HL-60 (cell line): ENCODE data around the gene ANAPC2.

Experiments used
- DNase-seq, 2 experiments: peaks; one replicate each; pipeline ENCODE4 v3.0.0-alpha.2; 2010 to 2020; ENCODE audit warnings: low read depth in 1 of 2, low spot score in 1 of 2
- H3K27ac ChIP-seq: fragments of 250-450 bp; sonication (Bioruptor Pico); replicated peaks from 2 replicates; pipeline ENCODE4 v1.5.1; 2020; ENCODE audit warnings: mild to moderate bottlenecking, moderate library complexity
- H3K27me3 ChIP-seq: fragments of 250-450 bp; sonication (Bioruptor Pico); 2 replicates; pipeline ENCODE4 v1.5.1; 2021; ENCODE audit warnings: mild to moderate bottlenecking, moderate library complexity; ENCODE audit not compliant: insufficient read depth, poor library complexity, severe bottlenecking
- H3K4me3 ChIP-seq: replicated peaks from 2 replicates; pipeline ENCODE4 v1.5.1; 2011; ENCODE audit warnings: mild to moderate bottlenecking, control low read depth, low read length; ENCODE audit not compliant: insufficient read depth
- CTCF ChIP-seq: IDR thresholded peaks from one replicate; pipeline ENCODE4 v1.5.1; 2011; ENCODE audit warnings: low read length, control low read depth, inconsistent platforms; ENCODE audit not compliant: insufficient read depth
- GABPA ChIP-seq: IDR thresholded peaks from 2 replicates; pipeline ENCODE4 v1.6.1; 2012; ENCODE audit warnings: low read depth
- POLR2AphosphoS5 ChIP-seq: IDR thresholded peaks from 2 replicates; pipeline ENCODE4 v1.6.1; 2012; ENCODE audit warnings: low read depth
- REST ChIP-seq: IDR thresholded peaks from 2 replicates; pipeline ENCODE4 v1.6.1; 2012; ENCODE audit warnings: low read depth; ENCODE audit not compliant: insufficient replicate concordance
- SPI1 ChIP-seq: IDR thresholded peaks from 2 replicates; pipeline ENCODE4 v1.6.1; 2012; ENCODE audit warnings: low read depth, mild to moderate bottlenecking, borderline replicate concordance

ANAPC2 gene

GRCh38 chr9:137163805-137164204 lies 24.6 kb downstream of the ANAPC2 start:
- Histone ChIP-seq H3K27me3 (peaks cover 62% of the 10 kb centered on the region), H3K27ac (no peak overlapping the region), H3K4me3 (no peak overlapping the region)
- TF ChIP-seq POLR2AphosphoS5 (no peak), GABPA (no peak), REST (no peak)
- no peak for DNase-seq

GRCh38 chr9:137163365-137163715 lies 25.0 kb downstream of the ANAPC2 start:
- DNase-seq, result no peak
- Histone ChIP-seq H3K27ac (no peak overlapping the region), H3K4me3 (no peak overlapping the region), H3K27me3 (peaks cover 65% of the 10 kb centered on the region)
- TF ChIP-seq CTCF (no peak), REST (no peak), GABPA (no peak), SPI1 (no peak), POLR2AphosphoS5 (no peak)

GRCh38 chr9:137162505-137163364 lies 25.6 kb downstream of the ANAPC2 start:
- H3K27ac ChIP-seq, result no peak overlapping the region
- TF ChIP-seq GABPA (no peak), REST (no peak), CTCF (no peak), SPI1 (no peak)
- peaks cover 64% of the 10 kb centered on the region for H3K27me3 ChIP-seq
- no peak overlapping the region for H3K4me3 ChIP-seq
- DNase-seq, result peak in 1 of 2 experiments; percentile 41
